HEK293 (cell line): Measurements from ENCODE around the gene CAPN7.

ENCODE experiments used
- ZNF654 ChIP-seq: fragments of 450-650 bp; formaldehyde crosslinking; IDR thresholded peaks from 2 replicates; pipeline ENCODE4 v1.5.1; 2016; ENCODE audit warnings: low read depth, missing biosample characterization, missing genetic modification characterization
- ZNF837 ChIP-seq: fragments of 450-650 bp; formaldehyde crosslinking; IDR thresholded peaks from 2 replicates; pipeline ENCODE4 v1.5.1; 2016; ENCODE audit warnings: missing biosample characterization, missing genetic modification characterization

DNA sequence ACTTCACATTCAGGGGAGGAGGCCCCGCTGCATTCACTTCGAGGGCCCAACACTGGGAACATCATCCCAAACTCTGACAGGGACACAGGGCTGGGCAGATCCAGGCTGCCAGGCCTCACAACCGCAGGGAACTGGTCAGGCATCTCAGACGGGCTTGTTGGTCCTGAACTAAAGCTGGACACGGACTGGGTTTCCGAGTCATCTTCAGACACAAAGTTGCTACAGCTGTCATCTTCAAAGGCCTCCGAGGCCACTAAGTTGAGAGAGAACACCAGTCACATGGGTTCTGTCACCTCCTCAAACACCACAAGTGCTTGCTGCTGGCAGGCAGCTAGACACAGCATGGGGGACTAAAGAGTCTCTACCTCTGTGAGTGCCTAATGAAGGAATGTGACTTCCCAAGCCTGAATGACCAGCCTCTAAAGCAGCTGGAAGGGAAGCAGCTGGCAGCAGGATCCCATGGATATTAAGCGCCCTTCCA is 50.9 kb downstream of the CAPN7 start:
- TF ChIP-seq ZNF837 (tag by site-specific recombination): no peak
- no peak for TF ChIP-seq ZNF654 (tag by site-specific recombination)
